Measurements from ENCODE around the gene TAGLN. TPM values are rescaled to one million over a fixed set of nuclear protein-coding genes. Genes with fewer than 3 reads are reported as not detected.

Gene TAGLN
- total RNA-seq, 1 experiment from 2014 or later = 6.6 TPM

DNA sequence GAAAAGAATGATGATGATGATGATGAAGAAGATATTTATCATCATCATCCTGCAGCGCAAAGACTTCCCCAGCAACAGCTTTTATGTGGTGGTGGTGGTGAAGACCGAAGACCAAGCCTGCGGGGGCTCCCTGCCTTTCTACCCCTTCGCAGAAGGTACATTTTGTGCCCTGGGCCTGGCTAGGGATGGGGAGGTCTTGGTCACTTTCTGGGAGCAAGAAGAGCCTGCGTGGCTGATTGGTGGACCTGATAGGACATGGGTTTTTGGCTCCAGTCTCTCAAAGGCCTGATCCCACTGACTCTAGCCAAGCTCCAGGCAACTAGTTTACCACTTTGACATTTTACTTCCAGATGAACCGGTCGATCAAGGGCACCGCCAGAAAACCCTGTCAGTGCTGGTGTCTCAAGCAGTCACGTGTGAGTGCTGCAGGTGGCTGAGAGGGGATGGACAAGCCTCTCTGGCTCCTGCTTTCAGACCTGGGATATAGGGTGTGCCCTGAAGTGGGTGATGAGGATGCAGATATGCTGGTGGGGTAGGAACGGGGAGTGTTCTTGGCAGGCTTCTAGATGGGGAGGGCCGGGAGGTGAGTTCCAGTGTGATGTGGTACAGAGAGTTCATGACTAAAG, 15.3 kb upstream of the TAGLN start:
- no TSS peak for BruUV-seq (replicated peaks)
- TF ChIP-seq, protein P1, sequence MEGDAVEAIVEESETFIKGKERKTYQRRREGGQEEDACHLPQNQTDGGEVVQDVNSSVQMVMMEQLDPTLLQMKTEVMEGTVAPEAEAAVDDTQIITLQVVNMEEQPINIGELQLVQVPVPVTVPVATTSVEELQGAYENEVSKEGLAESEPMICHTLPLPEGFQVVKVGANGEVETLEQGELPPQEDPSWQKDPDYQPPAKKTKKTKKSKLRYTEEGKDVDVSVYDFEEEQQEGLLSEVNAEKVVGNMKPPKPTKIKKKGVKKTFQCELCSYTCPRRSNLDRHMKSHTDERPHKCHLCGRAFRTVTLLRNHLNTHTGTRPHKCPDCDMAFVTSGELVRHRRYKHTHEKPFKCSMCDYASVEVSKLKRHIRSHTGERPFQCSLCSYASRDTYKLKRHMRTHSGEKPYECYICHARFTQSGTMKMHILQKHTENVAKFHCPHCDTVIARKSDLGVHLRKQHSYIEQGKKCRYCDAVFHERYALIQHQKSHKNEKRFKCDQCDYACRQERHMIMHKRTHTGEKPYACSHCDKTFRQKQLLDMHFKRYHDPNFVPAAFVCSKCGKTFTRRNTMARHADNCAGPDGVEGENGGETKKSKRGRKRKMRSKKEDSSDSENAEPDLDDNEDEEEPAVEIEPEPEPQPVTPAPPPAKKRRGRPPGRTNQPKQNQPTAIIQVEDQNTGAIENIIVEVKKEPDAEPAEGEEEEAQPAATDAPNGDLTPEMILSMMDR (IDR thresholded peaks at IDR 0.05; ENCODE audit: unreplicated experiment) = no peak
- Mint-ChIP-seq H3K27ac (ENCODE audit: unreplicated experiment) (no peak overlapping the region), H3K4me3 (ENCODE audit: low read depth, unreplicated experiment) (no peak overlapping the region), H3K4me1 (ENCODE audit: low read depth, unreplicated experiment) (no peaks in the 10 kb centered on the region), H3K9me3 (ENCODE audit: low read depth, unreplicated experiment) (no peaks in the 10 kb centered on the region), H3K27me3 (ENCODE audit: unreplicated experiment) (no peaks in the 10 kb centered on the region), H3K36me3 (ENCODE audit: insufficient read depth, unreplicated experiment) (peaks cover 9% of the 10 kb centered on the region)
- CTCF ChIA-PET = no interaction called here
- intact Hi-C loops (cut with micrococcal nuclease; ENCODE audit: unreplicated experiment) = no loop called here
- DNase-seq = no peak

DNA sequence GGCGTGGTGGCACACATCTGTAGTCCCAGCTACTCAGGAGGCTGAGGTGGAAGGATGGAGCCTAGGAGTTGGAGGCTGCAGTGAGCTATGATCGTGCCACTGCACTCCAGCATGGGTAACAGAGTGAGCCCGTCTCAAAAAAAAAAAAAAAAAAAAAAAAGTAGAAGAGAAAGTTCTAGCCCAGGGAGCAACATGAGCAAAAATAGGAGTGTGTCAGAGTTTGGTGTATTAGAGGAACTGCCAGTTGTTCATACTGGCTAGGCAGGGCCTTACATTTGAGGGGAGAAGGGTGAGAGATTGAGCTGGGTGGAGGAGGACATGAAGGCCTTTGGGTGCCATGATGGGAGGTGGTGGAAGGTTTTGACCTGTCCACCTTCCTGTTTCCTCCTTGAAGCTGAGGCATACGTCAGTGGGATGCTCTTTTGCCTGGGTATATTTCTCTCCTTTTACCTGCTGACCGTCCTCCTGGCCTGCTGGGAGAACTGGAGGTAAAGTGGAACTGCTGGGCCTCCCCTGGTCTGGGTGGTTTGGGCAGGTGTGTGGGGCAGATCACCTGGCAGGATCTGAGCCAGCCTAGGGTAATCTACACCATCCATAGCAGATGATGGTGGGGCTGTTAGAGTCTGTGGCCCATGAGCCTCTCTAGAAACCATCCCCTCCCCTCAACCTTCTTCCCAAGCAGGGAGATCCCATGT, 13.3 kb upstream of the TAGLN start:
- DNase-seq = no peak
- no peak overlapping the region for H3K27ac Mint-ChIP-seq (ENCODE audit: unreplicated experiment)
- CTCF ChIA-PET = no interaction called here
- H3K36me3 Mint-ChIP-seq (ENCODE audit: insufficient read depth, unreplicated experiment) = no peaks in the 10 kb centered on the region
- intact Hi-C loops (cut with micrococcal nuclease; ENCODE audit: unreplicated experiment) = no loop called here
- no peaks in the 10 kb centered on the region for H3K4me1 Mint-ChIP-seq (ENCODE audit: low read depth, unreplicated experiment)
- no peaks in the 10 kb centered on the region for H3K27me3 Mint-ChIP-seq (ENCODE audit: unreplicated experiment)
- TF ChIP-seq, protein P1 (IDR thresholded peaks at IDR 0.05; ENCODE audit: unreplicated experiment) = no peak
- no peak overlapping the region for H3K4me3 Mint-ChIP-seq (ENCODE audit: low read depth, unreplicated experiment)
- H3K9me3 Mint-ChIP-seq (ENCODE audit: low read depth, unreplicated experiment) = no peaks in the 10 kb centered on the region
- no TSS peak for BruUV-seq (replicated peaks)

DNA sequence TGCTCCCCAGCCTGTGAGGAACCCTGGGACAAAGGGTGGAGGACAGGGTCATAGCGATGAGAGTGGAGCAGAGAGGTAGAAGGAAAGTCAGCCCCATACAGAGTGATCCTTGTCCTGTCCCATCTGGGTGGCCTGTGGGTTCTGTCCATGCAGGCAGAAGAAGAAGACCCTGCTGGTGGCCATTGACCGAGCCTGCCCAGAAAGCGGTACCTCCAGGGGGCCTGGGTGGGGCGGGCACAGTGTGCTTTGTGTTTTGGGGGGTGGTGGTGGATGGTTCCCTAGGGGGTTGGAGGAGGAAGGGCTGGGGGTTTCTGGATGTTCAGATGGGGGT, 12.8 kb upstream of the TAGLN start:
- intact Hi-C loops (cut with micrococcal nuclease; ENCODE audit: unreplicated experiment) = no loop called here
- BruUV-seq (replicated peaks) = no TSS peak
- H3K27ac Mint-ChIP-seq (ENCODE audit: unreplicated experiment) = no peak overlapping the region
- H3K9me3 Mint-ChIP-seq (ENCODE audit: low read depth, unreplicated experiment) = no peaks in the 10 kb centered on the region
- H3K27me3 Mint-ChIP-seq (ENCODE audit: unreplicated experiment) = no peaks in the 10 kb centered on the region
- H3K36me3 Mint-ChIP-seq (ENCODE audit: insufficient read depth, unreplicated experiment) = no peaks in the 10 kb centered on the region
- TF ChIP-seq, protein P1 (IDR thresholded peaks at IDR 0.05; ENCODE audit: unreplicated experiment) = no peak
- no peaks in the 10 kb centered on the region for H3K4me1 Mint-ChIP-seq (ENCODE audit: low read depth, unreplicated experiment)
- CTCF ChIA-PET = no interaction called here
- DNase-seq = no peak
- H3K4me3 Mint-ChIP-seq (ENCODE audit: low read depth, unreplicated experiment) = no peak overlapping the region

DNA sequence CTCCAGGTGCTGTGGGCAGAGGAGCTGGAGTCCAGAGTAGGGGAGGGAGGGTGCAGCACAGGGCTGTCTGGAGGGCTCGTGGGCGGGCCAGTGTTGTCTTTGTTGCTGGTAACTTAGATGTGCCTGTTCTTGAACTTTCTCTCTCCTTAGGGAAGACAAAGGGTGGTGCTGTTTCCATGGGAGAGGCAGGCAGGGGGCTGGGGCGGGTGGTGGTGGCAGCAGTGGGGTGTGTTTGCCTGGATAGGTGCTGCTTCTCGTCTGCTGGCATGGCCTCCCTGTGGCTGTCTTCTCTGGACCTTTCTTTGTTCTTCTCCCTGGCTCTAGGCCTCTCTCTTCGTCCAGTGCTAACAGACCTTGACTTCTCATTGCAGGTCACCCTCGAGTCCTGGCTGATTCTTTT, 12.2 kb upstream of the TAGLN start:
- no peaks in the 10 kb centered on the region for H3K27me3 Mint-ChIP-seq (ENCODE audit: unreplicated experiment)
- DNase-seq = no peak
- no peaks in the 10 kb centered on the region for H3K9me3 Mint-ChIP-seq (ENCODE audit: low read depth, unreplicated experiment)
- H3K4me1 Mint-ChIP-seq (ENCODE audit: low read depth, unreplicated experiment) = no peaks in the 10 kb centered on the region
- CTCF ChIA-PET = no interaction called here
- no peak overlapping the region for H3K27ac Mint-ChIP-seq (ENCODE audit: unreplicated experiment)
- TF ChIP-seq, protein P1 (IDR thresholded peaks at IDR 0.05; ENCODE audit: unreplicated experiment) = no peak
- no TSS peak for BruUV-seq (replicated peaks)
- intact Hi-C loops (cut with micrococcal nuclease; ENCODE audit: unreplicated experiment) = no loop called here
- no peaks in the 10 kb centered on the region for H3K36me3 Mint-ChIP-seq (ENCODE audit: insufficient read depth, unreplicated experiment)
- no peak overlapping the region for H3K4me3 Mint-ChIP-seq (ENCODE audit: low read depth, unreplicated experiment)
